GM12864 (cell line): ENCODE measurements around the gene CNGA3.

Experiments used
- DNase-seq: peaks from one replicate; pipeline ENCODE4 v3.0.0-alpha.2; 2011; ENCODE audit warnings: low read depth
- H3K4me3 ChIP-seq: 2 replicates; pipeline ENCODE4 v1.5.1; 2011; ENCODE audit warnings: mild to moderate bottlenecking, low read depth, low read length, control low read depth
- TF ChIP-seq, protein P1 (sequence below): IDR thresholded peaks from 2 replicates; pipeline ENCODE4 v1.5.1; 2011; ENCODE audit warnings: low read depth, mild to moderate bottlenecking, moderate library complexity, low read length, control low read depth, inconsistent platforms; ENCODE audit errors: missing control alignments

Gene CNGA3

DNA sequence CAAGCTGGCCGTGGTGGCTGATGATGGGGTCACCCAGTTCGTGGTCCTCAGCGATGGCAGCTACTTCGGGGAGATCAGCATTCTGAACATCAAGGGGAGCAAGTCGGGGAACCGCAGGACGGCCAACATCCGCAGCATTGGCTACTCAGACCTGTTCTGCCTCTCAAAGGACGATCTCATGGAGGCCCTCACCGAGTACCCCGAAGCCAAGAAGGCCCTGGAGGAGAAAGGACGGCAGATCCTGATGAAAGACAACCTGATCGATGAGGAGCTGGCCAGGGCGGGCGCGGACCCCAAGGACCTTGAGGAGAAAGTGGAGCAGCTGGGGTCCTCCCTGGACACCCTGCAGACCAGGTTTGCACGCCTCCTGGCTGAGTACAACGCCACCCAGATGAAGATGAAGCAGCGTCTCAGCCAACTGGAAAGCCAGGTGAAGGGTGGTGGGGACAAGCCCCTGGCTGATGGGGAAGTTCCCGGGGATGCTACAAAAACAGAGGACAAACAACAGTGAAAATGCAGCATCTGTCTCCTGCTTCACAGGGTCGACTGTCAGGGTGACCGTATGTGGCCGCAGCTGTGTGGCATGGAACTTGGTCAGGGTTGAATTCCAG is 50.6 kb downstream of the CNGA3 start:
- no peak overlapping the region for H3K4me3 ChIP-seq
- no peak for DNase-seq
- TF ChIP-seq, protein P1, sequence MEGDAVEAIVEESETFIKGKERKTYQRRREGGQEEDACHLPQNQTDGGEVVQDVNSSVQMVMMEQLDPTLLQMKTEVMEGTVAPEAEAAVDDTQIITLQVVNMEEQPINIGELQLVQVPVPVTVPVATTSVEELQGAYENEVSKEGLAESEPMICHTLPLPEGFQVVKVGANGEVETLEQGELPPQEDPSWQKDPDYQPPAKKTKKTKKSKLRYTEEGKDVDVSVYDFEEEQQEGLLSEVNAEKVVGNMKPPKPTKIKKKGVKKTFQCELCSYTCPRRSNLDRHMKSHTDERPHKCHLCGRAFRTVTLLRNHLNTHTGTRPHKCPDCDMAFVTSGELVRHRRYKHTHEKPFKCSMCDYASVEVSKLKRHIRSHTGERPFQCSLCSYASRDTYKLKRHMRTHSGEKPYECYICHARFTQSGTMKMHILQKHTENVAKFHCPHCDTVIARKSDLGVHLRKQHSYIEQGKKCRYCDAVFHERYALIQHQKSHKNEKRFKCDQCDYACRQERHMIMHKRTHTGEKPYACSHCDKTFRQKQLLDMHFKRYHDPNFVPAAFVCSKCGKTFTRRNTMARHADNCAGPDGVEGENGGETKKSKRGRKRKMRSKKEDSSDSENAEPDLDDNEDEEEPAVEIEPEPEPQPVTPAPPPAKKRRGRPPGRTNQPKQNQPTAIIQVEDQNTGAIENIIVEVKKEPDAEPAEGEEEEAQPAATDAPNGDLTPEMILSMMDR, result no peak

DNA sequence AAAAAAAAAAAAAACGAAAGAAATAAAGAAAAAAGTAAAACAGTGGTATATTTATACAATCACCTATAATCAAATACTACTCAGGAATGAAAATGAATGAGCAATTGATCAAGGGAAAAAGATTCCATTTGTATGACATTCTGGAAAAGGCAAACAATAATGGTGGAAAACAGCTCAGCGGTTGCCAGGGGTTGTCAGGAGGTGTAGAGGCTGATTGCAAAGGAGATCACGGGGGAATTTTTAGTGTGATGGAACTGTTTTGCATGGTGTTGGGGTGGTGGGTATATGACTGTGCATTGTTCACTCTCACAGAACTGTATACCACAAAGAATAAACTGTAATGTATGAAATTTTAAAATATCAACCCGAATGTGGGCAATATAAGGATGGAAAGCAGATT is 52.9 kb downstream of the CNGA3 start:
- no peak for DNase-seq

DNA sequence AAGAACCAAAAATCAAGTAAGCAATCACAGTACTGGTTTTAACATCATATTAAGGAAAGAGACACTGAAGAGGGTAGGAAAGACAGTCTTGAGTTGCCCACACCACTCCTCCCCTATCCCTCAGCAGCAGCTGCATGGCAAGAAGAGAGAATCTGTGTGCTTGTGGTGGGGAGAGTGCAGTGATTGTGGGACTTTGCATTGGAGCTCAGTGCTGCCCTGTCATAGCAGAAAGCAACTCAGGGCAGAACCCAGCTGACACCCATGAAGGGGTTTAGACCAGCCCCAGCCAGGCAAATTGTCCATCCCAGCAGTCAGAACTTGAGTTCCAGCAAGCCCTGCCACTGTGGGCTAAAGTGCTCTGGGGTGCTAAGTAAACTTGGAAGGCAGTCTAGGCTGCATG is 57.6 kb downstream of the CNGA3 start:
- TF ChIP-seq, protein P1, result no peak
- H3K4me3 ChIP-seq, result no peak overlapping the region
- DNase-seq, result no peak

More for the DNA sequence above, 52.9 kb downstream of the CNGA3 start:
- TF ChIP-seq, protein P1, result no peak
- H3K4me3 ChIP-seq, result no peak overlapping the region

DNA sequence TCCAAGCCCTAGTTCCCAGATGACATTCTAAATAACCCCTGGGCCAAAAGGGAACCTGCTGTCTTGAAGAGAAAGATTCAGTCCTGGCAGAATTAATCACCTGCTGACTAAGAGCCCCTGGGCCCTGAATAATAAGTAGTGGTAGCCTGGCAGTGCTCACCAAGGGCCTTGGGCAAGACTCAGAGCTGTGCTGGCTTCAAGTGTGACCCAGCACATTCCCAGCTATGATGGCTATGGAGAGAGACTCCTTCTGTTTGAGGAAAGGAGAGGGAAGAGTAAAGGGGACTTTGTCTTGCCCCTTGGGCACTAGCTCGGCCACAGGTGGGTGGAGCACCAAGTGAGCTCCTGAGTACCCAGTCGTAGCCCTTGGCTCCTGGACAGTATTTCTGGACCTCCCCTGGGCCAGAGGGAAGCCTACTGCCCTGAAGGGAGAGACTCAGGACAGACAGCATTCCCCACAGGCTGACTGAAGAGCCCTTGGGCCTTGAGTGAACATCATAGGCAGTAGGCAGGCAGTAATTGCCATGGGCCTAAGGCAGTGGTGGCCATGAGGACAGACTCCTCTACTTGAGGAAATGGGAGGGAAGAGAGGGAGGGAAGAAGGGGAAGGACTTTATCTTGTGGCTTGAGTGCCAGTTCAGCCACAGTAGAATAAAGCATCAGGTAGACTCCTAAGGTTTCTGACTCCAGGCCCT is 58.4 kb downstream of the CNGA3 start:
- no peak for DNase-seq
- no peak overlapping the region for H3K4me3 ChIP-seq
- TF ChIP-seq, protein P1, result no peak

- no peak overlapping the region for H3K4me3 ChIP-seq
- DNase-seq, result no peak
- TF ChIP-seq, protein P1, result no peak
These were observed 59.0 kb downstream of the CNGA3 start for GRCh38 chr2:98405301-98405700.

GRCh38 chr2:98408155-98408554 is 61.9 kb downstream of the CNGA3 start:
- H3K4me3 ChIP-seq, result no peak overlapping the region
- no peak for DNase-seq
- TF ChIP-seq, protein P1, result no peak
